HepG2 (cell line): Measurements from ENCODE around the gene GPR33. TPM values are rescaled to one million over a fixed set of nuclear protein-coding genes. Genes with fewer than 3 reads are reported as not detected.
A peak's percentile ranks its signal among the peaks of the same experiment; 100 is the strongest.

ENCODE experiments used
- ARNTL ChIP-seq: sonication (generic); formaldehyde crosslinking; IDR thresholded peaks from 2 replicates; pipeline ENCODE4 v1.4.0; 2020; ENCODE audit warnings: mild to moderate bottlenecking, missing genetic modification reagents
- ERF ChIP-seq: IDR thresholded peaks from 2 replicates; pipeline ENCODE4 v1.6.1; 2018; ENCODE audit warnings: missing biosample characterization, missing genetic modification reagents
- EZH2 ChIP-seq: conservative IDR thresholded peaks from 2 replicates; pipeline ENCODE4 v1.6.1; 2012; ENCODE audit warnings: mild to moderate bottlenecking, low read depth, low read length, moderate library complexity
- GABPA ChIP-seq, 2 experiments: IDR thresholded peaks; 2 replicates each; pipeline ENCODE4 v1.6.1; 2011 to 2016; ENCODE audit warnings: low read depth in 2 of 2, low read length in 1 of 2, missing biosample characterization in 1 of 2, missing genetic modification characterization in 1 of 2
- GFI1 ChIP-seq: sonication (generic); formaldehyde crosslinking; IDR thresholded peaks from 2 replicates; pipeline ENCODE4 v1.5.0; 2020; ENCODE audit warnings: missing genetic modification reagents, mild to moderate bottlenecking, borderline replicate concordance
- HDAC6 ChIP-seq: fragments of 200-600 bp; sonication (generic); IDR thresholded peaks from 2 replicates; pipeline ENCODE4 v1.7.0; 2017; ENCODE audit warnings: mild to moderate bottlenecking, antibody characterized with exemption, low read length, low read depth
- MAFG ChIP-seq: sonication (generic); formaldehyde crosslinking; IDR thresholded peaks from 2 replicates; pipeline ENCODE4 v1.5.1; 2020; ENCODE audit warnings: mild to moderate bottlenecking, missing genetic modification reagents
- NR2F2 ChIP-seq: IDR thresholded peaks from 2 replicates; pipeline ENCODE4 v1.6.1; 2012; ENCODE audit warnings: low read depth, inconsistent platforms, borderline replicate concordance
- PRPF4 ChIP-seq: fragments of 200-400 bp; formaldehyde crosslinking; IDR thresholded peaks from 2 replicates; pipeline ENCODE4 v1.6.1; 2016; ENCODE audit warnings: low read length, low read depth; ENCODE audit not compliant: poor library complexity, severe bottlenecking
- REXO4 ChIP-seq: sonication (generic); formaldehyde crosslinking; IDR thresholded peaks from 2 replicates; pipeline ENCODE4 v1.8.0; 2022; ENCODE audit warnings: missing genetic modification reagents, mild to moderate bottlenecking, borderline replicate concordance
- SMYD3 ChIP-seq: sonication (generic); formaldehyde crosslinking; IDR thresholded peaks from 2 replicates; pipeline ENCODE4 v1.8.1; 2023; ENCODE audit warnings: mild to moderate bottlenecking, missing genetic modification reagents
- SRF ChIP-seq: IDR thresholded peaks from 2 replicates; pipeline ENCODE4 v1.6.1; 2011; ENCODE audit warnings: mild to moderate bottlenecking, low read depth, low read length, moderate library complexity
- ZNF205 ChIP-seq: IDR thresholded peaks from 2 replicates; pipeline ENCODE4 v1.6.1; 2018; ENCODE audit warnings: missing biosample characterization, missing genetic modification reagents
- ZNF251 ChIP-seq: sonication (generic); formaldehyde crosslinking; IDR thresholded peaks from 2 replicates; pipeline ENCODE4 v1.9.0; 2021; ENCODE audit warnings: mild to moderate bottlenecking, missing genetic modification reagents
- ZNF333 ChIP-seq: sonication (generic); formaldehyde crosslinking; IDR thresholded peaks from 2 replicates; pipeline ENCODE4 v1.4.0; 2020; ENCODE audit warnings: mild to moderate bottlenecking, missing genetic modification reagents, borderline replicate concordance
- ZNF775 ChIP-seq: sonication (generic); formaldehyde crosslinking; IDR thresholded peaks from 2 replicates; pipeline ENCODE4 v1.4.0; 2020; ENCODE audit warnings: missing genetic modification reagents, mild to moderate bottlenecking, moderate library complexity, borderline replicate concordance
- ZNF792 ChIP-seq: IDR thresholded peaks from 2 replicates; pipeline ENCODE4 v1.6.1; 2016
- ZSCAN9 ChIP-seq: IDR thresholded peaks from 2 replicates; pipeline ENCODE4 v1.6.1; 2016; ENCODE audit warnings: borderline replicate concordance
- polyA plus RNA-seq, 8 experiments: library from polyadenylated mRNA; depleted of rRNA in 3 of 8; stranded (reverse) in 7 of 8; unstranded in 1 of 8; fragments of >200 nt; fragmentation: Illumina TruSeq in 4 of 8; extraction: Trizol in 4 of 8; gene quantifications; 2 replicates each; pipeline versions ENCODE4 v1.2.1 to v1.2.3, GENCODE V29; 2011 to 2016; ENCODE audit warnings: low read depth in 4 of 8, missing spikeins in 1 of 8, mixed read lengths in 1 of 8; ENCODE audit not compliant: insufficient read depth in 1 of 8
- total RNA-seq, 5 experiments: library from RNA; depleted of rRNA; stranded (reverse); fragments of >200 nt; fragmentation: Illumina TruSeq; extraction: Trizol; gene quantifications; 2 replicates each; pipeline ENCODE4 v1.2.3, GENCODE V29; 2016; ENCODE audit warnings: low read depth in 1 of 5
- TF ChIP-seq, protein P1 (sequence below): sonication (generic); formaldehyde crosslinking; IDR thresholded peaks from 2 replicates; pipeline ENCODE4 v1.5.1; 2020; ENCODE audit warnings: mild to moderate bottlenecking, moderate library complexity, missing genetic modification reagents
- TF ChIP-seq, protein P2 (sequence below): sonication (generic); formaldehyde crosslinking; IDR thresholded peaks from 2 replicates; pipeline ENCODE4 v1.8.1; 2022; ENCODE audit warnings: mild to moderate bottlenecking, missing genetic modification reagents
- TF ChIP-seq, protein P3 (sequence below): sonication (generic); formaldehyde crosslinking; IDR thresholded peaks from 2 replicates; pipeline ENCODE4 v1.4.0; 2020; ENCODE audit warnings: missing genetic modification reagents
- TF ChIP-seq, protein P4 (sequence below): sonication (generic); formaldehyde crosslinking; IDR thresholded peaks from 2 replicates; pipeline ENCODE4 v1.5.1; 2020; ENCODE audit warnings: mild to moderate bottlenecking, missing genetic modification reagents

Gene GPR33
- total and polyA plus RNA-seq, 2 of the 13 experiments (the other 11 are each of a cell fraction or from before 2014, with no cell fraction given): not detected

DNA sequence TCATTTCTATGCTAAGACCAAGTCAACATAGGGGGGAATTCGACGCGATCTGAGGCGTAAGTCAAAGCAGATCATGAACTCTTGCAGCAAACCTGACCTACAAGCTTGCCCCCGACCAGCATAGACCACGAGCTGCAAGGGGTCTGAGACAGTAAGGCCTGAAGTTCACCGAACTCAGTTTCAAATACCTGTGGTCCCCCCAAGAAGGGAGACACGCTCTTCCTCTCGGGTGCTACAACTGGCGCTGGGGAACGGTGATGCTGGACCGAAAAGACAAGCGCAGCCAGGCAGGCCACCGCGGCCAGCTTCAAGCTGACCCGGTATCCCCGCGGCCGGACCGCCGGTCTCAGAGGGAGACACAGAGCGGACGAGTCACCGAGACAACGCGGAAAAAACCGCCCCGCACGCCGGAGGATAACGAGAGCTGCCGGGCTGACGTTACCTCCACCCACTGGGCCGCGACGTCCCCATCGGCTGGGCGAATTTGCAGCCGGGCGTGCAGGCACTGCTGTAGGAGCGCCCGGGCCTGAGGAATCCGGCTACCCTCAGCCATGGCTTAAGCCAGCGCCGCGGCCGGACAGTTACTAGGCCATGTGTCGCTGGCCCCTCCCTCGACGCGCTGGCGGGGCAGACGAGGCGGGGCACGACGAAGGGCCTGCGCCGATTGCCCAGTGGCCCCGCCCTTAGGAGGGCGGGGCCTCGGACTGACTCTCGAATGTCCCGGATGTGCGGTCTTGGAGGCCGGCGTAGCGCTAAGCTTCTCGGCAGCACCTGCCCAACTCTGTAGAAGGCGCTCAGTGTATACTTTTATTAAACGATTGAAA lies 30.8 kb downstream of the GPR33 start, which contains the start of gene DTD2 (continued):
- TF ChIP-seq NR2F2 (peak; percentile 78; the same call in 1 of the 2 replicates), HDAC6 (no peak; the same call in 1 of the 2 replicates), GABPA (IDR thresholded peaks at IDR 0.05; ENCODE audit: low read depth, low read length) (no peak), GABPA (CRISPR knock-in tag; IDR thresholded peaks at IDR 0.05; ENCODE audit: low read depth) (peak; percentile 56), SRF (no peak), ZNF333 (peak; percentile 100), ZNF792 (peak; percentile 99), ZNF205 (CRISPR knock-in tag) (peak; percentile 98), ZNF251 (CRISPR knock-in tag) (peak; percentile 99), ARNTL (peak; percentile 96), ZSCAN9 (CRISPR knock-in tag) (peak; percentile 99), ERF (CRISPR knock-in tag) (peak; percentile 100), PRPF4 (no peak), REXO4 (CRISPR knock-in tag) (peak; percentile 79; the same call in 1 of the 2 replicates), EZH2 (no peak), GFI1 (CRISPR knock-in tag) (peak; percentile 96), ZNF775 (CRISPR knock-in tag) (peak; percentile 99), SMYD3 (CRISPR knock-in tag) (peak; percentile 88; the same call in 1 of the 2 replicates), MAFG (CRISPR knock-in tag) (no peak; the same call in 1 of the 2 replicates)
- TF ChIP-seq, protein P1, sequence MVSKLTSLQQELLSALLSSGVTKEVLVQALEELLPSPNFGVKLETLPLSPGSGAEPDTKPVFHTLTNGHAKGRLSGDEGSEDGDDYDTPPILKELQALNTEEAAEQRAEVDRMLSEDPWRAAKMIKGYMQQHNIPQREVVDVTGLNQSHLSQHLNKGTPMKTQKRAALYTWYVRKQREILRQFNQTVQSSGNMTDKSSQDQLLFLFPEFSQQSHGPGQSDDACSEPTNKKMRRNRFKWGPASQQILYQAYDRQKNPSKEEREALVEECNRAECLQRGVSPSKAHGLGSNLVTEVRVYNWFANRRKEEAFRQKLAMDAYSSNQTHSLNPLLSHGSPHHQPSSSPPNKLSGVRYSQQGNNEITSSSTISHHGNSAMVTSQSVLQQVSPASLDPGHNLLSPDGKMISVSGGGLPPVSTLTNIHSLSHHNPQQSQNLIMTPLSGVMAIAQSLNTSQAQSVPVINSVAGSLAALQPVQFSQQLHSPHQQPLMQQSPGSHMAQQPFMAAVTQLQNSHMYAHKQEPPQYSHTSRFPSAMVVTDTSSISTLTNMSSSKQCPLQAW (CRISPR knock-in tag): peak; percentile 99
- TF ChIP-seq, protein P2, sequence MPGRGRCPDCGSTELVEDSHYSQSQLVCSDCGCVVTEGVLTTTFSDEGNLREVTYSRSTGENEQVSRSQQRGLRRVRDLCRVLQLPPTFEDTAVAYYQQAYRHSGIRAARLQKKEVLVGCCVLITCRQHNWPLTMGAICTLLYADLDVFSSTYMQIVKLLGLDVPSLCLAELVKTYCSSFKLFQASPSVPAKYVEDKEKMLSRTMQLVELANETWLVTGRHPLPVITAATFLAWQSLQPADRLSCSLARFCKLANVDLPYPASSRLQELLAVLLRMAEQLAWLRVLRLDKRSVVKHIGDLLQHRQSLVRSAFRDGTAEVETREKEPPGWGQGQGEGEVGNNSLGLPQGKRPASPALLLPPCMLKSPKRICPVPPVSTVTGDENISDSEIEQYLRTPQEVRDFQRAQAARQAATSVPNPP: peak; percentile 96
- TF ChIP-seq, protein P3, sequence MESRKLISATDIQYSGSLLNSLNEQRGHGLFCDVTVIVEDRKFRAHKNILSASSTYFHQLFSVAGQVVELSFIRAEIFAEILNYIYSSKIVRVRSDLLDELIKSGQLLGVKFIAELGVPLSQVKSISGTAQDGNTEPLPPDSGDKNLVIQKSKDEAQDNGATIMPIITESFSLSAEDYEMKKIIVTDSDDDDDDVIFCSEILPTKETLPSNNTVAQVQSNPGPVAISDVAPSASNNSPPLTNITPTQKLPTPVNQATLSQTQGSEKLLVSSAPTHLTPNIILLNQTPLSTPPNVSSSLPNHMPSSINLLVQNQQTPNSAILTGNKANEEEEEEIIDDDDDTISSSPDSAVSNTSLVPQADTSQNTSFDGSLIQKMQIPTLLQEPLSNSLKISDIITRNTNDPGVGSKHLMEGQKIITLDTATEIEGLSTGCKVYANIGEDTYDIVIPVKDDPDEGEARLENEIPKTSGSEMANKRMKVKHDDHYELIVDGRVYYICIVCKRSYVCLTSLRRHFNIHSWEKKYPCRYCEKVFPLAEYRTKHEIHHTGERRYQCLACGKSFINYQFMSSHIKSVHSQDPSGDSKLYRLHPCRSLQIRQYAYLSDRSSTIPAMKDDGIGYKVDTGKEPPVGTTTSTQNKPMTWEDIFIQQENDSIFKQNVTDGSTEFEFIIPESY (CRISPR knock-in tag): peak; percentile 70
- TF ChIP-seq, protein P4, sequence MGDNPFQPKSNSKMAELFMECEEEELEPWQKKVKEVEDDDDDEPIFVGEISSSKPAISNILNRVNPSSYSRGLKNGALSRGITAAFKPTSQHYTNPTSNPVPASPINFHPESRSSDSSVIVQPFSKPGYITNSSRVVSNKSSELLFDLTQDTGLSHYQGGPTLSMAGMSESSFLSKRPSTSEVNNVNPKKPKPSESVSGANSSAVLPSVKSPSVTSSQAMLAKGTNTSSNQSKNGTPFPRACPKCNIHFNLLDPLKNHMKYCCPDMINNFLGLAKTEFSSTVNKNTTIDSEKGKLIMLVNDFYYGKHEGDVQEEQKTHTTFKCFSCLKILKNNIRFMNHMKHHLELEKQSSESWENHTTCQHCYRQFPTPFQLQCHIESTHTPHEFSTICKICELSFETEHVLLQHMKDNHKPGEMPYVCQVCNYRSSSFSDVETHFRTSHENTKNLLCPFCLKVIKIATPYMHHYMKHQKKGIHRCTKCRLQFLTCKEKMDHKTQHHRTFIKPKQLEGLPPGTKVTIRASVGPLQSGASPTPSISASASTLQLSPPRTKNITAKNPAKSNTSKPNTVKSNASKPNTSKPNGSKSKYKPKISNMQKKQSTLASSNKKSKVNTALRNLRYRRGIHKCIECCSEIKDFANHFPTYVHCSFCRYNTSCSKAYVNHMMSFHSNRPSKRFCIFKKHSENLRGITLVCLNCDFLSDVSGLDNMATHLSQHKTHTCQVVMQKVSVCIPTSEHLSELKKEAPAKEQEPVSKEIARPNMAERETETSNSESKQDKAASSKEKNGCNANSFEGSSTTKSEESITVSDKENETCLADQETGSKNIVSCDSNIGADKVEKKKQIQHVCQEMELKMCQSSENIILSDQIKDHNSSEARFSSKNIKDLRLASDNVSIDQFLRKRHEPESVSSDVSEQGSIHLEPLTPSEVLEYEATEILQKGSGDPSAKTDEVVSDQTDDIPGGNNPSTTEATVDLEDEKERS (CRISPR knock-in tag): peak; percentile 100
